Upper lobe of left lung (tissue), 4 donors: Measurements from ENCODE around the gene SRL.

Experiments
- CTCF ChIP-seq, 6 experiments: fragments of 450-650 bp in 4 of 6; fragments of 200-600 bp in 2 of 6; sonication (generic) in 2 of 6; IDR thresholded peaks; one replicate each; pipeline ENCODE4 v1.5.1; 2016 to 2019; ENCODE audit warnings: antibody characterized with exemption in 6 of 6
- EP300 ChIP-seq, 4 donors: sonication (generic); formaldehyde crosslinking; IDR thresholded peaks; one replicate each; pipeline ENCODE4 v1.5.1; 2017; ENCODE audit warnings: antibody characterized with exemption in 4 of 4, control low read depth in 2 of 4
- POLR2A ChIP-seq, 4 donors: fragments of 450-650 bp; IDR thresholded peaks; one replicate each; pipeline ENCODE4 v1.5.1; 2016 to 2017; ENCODE audit warnings: antibody characterized with exemption in 4 of 4, mild to moderate bottlenecking in 2 of 4

GRCh38 chr16:4178468-4179010, 63.3 kb downstream of the SRL start:
- no peak for TF ChIP-seq CTCF (IDR thresholded peaks at IDR 0.05)
- no peak for TF ChIP-seq POLR2A (IDR thresholded peaks at IDR 0.05)
- TF ChIP-seq EP300 (IDR thresholded peaks at IDR 0.05) = no peak
